Upper lobe of right lung (tissue), 1 donor: ENCODE results near the gene PCBP1. TPM values are rescaled to one million over a fixed set of nuclear protein-coding genes. Genes with fewer than 3 reads are reported as not detected.

Source experiments
- ATAC-seq: fragments of 200-7000 bp; cut with Tn5 transposase; one replicate; pipeline ENCODE4 v1.9.1; 2020; ENCODE audit warnings: mild to moderate bottlenecking, moderate library complexity
- DNase-seq: peaks from one replicate; pipeline ENCODE4 v3.0.0-alpha.2; 2020
- H3K27ac ChIP-seq: fragments of 200-600 bp; one replicate; pipeline ENCODE4 v1.8.0; 2022
- H3K27me3 ChIP-seq: fragments of 200-600 bp; one replicate; pipeline ENCODE4 v1.8.0; 2022; ENCODE audit warnings: mild to moderate bottlenecking
- H3K36me3 ChIP-seq: fragments of 200-600 bp; one replicate; pipeline ENCODE4 v1.8.0; 2022
- H3K4me1 ChIP-seq: fragments of 200-600 bp; one replicate; pipeline ENCODE4 v1.8.0; 2022
- H3K4me3 ChIP-seq: fragments of 200-600 bp; one replicate; pipeline ENCODE4 v1.8.0; 2022; ENCODE audit warnings: mild to moderate bottlenecking
- H3K9me3 ChIP-seq: fragments of 200-600 bp; one replicate; pipeline ENCODE4 v1.8.0; 2022
- intact Hi-C: fragments of 100-400 bp; cut with DNase I; formaldehyde crosslinking; loops from one replicate; pipeline ENCODE4 v1.11.0; 2022
- total RNA-seq: library from RNA; stranded (reverse); fragmentation: NEBNext Ultra II Directional; extraction: Animal tissue kit (Norgen Biotek cat#: 25700); gene quantifications from one replicate; pipeline ENCODE4 v1.2.1, GENCODE V29; 2021
- TF ChIP-seq, protein P1 (sequence below): fragments of 200-600 bp; IDR thresholded peaks from one replicate; pipeline ENCODE4 v1.8.0; 2022; ENCODE audit warnings: antibody characterized with exemption
- donor health status: DM: no; HTN: yes; CAD: no; lungs with severe emphysema.

PCBP1 gene
- total RNA-seq, 1 donor from 2014 or later: 337 TPM

DNA sequence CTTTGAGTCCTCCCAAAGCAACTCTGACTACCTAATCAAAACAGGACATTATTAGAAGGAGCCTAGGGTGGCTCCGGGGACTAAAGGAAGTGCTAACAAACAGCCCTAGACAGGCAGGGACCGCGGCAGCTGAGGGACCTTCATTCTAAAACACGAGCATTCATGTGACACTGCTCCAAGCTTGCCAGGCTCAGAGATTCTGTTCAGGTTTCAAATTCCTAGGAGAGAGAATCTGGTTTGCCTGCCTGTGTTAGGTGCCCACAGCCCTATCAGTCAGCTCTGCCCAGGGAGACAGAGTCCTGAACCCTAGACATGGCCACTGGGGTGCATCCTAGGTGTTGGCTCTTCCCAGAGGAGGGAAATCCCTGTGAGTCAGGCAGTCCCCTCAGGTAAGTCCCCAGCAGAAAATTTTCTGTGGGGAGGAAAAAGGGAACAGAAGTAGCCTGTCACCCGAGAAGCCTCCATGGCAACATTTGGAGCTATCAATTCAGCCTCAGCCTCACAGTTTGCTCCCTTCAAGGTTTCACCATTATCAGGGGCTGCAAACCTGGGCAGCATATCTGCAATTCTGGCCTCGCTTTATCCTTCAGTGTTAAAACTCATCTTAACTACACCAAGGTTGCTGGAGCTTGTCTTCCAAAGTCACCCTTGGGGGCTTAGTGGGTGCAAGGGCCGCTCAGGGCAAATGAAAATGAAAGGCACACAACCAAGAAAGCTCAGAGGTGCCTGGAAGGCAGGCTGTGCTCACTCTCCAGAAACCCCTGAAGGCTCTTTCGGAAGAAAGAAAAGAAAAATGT, 28.6 kb downstream of the PCBP1 start:
- DNase-seq (no peak), ATAC-seq (peak; percentile 51)
- H3K36me3 ChIP-seq: no peaks in the 10 kb centered on the region
- intact Hi-C loops: no loop called here
- no peak overlapping the region for H3K4me3 ChIP-seq
- no peaks in the 10 kb centered on the region for H3K27me3 ChIP-seq
- TF ChIP-seq, protein P1, sequence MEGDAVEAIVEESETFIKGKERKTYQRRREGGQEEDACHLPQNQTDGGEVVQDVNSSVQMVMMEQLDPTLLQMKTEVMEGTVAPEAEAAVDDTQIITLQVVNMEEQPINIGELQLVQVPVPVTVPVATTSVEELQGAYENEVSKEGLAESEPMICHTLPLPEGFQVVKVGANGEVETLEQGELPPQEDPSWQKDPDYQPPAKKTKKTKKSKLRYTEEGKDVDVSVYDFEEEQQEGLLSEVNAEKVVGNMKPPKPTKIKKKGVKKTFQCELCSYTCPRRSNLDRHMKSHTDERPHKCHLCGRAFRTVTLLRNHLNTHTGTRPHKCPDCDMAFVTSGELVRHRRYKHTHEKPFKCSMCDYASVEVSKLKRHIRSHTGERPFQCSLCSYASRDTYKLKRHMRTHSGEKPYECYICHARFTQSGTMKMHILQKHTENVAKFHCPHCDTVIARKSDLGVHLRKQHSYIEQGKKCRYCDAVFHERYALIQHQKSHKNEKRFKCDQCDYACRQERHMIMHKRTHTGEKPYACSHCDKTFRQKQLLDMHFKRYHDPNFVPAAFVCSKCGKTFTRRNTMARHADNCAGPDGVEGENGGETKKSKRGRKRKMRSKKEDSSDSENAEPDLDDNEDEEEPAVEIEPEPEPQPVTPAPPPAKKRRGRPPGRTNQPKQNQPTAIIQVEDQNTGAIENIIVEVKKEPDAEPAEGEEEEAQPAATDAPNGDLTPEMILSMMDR: no peak
- H3K4me1 ChIP-seq: peaks cover 4% of the 10 kb centered on the region
- H3K9me3 ChIP-seq: no peaks in the 10 kb centered on the region
- H3K27ac ChIP-seq: peak overlapping the region; percentile 55

DNA sequence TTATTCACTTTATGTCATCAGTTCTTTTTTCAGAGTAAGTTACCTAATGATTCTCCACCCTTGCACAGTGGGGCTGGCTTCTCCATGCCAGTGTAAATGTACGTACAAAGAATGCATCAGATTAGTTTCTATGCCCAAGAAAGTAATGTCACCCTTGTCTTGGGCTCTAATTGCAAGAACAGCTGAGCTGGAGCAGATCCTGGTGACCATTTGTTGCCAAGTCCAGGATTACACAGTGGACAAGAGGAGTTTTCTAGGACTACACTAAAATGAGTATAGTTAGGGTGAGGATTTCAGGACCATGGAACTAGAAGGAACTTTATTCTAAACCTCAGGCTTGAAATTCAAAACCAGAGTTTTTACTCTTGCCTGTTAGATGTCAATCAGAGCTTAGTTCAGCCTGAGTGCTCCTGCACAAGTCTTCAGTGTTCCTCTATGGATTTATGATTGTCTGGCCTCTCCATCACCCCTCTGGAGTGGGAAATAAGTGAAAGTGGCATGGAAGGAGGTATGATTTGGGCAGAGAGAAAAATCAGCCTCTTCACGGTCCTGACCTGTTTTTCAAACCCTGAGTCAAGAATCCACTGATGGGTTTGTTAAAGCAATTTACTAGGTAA, 29.8 kb downstream of the PCBP1 start:
- intact Hi-C loops: no loop called here
- no peak for DNase-seq
- no peak overlapping the region for H3K4me3 ChIP-seq

DNA sequence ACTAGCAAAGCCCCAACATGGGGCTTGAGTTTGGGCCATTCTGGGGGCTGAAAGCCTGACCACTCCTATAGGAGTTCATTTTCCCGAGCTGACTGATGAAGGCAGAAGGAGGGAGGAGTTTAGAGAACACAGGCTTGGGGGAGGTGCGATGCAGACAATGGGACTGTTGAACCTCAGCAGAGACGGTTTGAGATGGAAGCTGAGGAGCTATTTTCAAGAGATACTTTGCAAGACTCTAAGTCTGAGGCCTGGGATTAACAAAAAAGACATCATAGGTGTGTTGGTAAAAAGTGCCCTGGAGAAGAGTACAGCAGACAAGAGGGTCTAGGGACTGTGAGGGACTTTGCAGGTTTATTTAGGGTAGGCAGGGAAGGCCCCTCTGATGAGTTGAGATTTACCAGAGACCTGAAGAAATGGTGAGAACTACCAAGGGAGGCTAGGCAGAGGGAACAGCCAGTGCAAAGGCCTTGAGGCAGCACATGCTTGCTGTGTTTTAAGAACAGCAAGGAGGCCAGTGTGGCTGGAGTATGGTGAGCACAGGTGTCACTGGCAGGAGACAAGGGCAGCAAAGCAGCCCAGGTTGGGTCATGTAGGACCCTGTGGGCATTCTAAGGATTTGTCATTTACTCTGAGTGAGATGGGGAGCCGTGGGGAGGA, 31.6 kb downstream of the PCBP1 start:
- intact Hi-C loops: no loop called here
- Histone ChIP-seq H3K27ac (no peak overlapping the region), H3K4me3 (no peak overlapping the region), H3K9me3 (no peaks in the 10 kb centered on the region), H3K4me1 (peaks cover 15% of the 10 kb centered on the region), H3K27me3 (no peaks in the 10 kb centered on the region), H3K36me3 (no peaks in the 10 kb centered on the region)
- DNase-seq (no peak), ATAC-seq (no peak)
- TF ChIP-seq, protein P1: no peak

More for the DNA sequence above, 29.8 kb downstream of the PCBP1 start:
- TF ChIP-seq, protein P1: no peak
- Histone ChIP-seq H3K9me3 (no peaks in the 10 kb centered on the region), H3K27me3 (no peaks in the 10 kb centered on the region), H3K27ac (no peak overlapping the region), H3K36me3 (no peaks in the 10 kb centered on the region), H3K4me1 (peaks cover 4% of the 10 kb centered on the region)
- no peak for ATAC-seq

DNA sequence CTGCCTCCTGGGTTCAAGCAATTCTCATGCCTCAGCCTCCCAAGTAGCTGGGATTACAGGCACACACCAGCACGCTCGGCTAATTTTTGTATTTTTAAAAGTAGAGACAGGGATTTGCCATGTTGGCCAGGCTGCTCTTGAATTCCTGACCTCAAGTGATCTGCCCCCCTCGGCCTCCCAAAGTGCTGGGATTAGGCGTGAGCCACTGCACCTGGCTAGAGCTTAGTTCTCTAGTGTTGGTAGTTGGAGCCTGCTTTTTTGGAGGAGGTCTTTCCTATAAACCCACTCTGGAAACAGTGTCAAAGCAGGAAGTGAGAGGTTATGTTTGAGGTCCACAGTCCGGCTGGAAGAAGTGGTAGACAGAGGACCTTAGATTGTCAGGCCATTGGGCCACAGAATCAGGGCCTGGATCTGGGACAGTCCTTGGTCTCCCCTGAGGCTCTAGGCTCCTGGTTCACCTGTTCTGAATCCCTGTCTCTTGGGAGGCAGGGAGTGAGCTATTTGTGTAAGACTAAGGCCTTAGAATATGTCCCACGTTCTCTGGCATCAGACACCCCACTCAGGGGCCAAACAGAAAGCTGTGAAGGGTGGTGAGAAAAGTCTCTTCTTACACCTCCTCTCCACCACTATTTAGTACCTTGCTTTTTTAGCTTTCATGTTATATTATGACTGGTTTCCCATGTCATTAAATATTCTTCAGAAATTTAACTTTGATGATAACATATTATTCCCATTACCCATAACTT, 34.5 kb downstream of the PCBP1 start:
- peak overlapping the region; percentile 52 for H3K27ac ChIP-seq
- ATAC-seq (no peak), DNase-seq (no peak)
- H3K4me1 ChIP-seq: peaks cover 21% of the 10 kb centered on the region
- TF ChIP-seq, protein P1: no peak
- H3K9me3 ChIP-seq: no peaks in the 10 kb centered on the region
- intact Hi-C loops: no loop called here
- no peaks in the 10 kb centered on the region for H3K36me3 ChIP-seq
- no peak overlapping the region for H3K4me3 ChIP-seq
- H3K27me3 ChIP-seq: no peaks in the 10 kb centered on the region

DNA sequence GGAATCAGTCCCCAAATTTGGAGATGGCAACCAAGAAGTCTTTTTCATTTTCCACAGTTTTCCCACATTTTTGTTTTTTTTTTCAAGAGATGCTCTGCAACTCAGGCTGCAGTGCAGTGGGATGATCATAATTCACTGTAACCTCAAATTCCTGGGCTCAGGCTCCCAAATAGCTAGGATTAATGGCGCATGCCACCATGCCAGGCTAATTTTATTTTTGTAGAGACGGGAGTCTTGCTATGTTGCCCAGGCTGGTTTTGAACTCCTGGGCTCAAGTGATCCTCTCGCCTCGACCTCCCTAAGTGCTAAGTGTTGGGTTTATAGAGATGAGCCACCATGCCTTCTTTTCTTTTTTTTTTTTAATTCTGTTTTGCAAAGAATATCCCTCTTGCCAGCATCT, 35.2 kb downstream of the PCBP1 start:
- Histone ChIP-seq H3K9me3 (no peaks in the 10 kb centered on the region), H3K4me3 (no peak overlapping the region), H3K4me1 (peaks cover 28% of the 10 kb centered on the region), H3K27ac (no peak overlapping the region), H3K27me3 (no peaks in the 10 kb centered on the region), H3K36me3 (no peaks in the 10 kb centered on the region)
- TF ChIP-seq, protein P1: no peak
- no peak for DNase-seq
- intact Hi-C loops: no loop called here
- no peak for ATAC-seq
